ENCODE data around the gene TAF15.

The TAF15 gene

GRCh38 chr17:35764123-35764991, 44.9 kb upstream of the TAF15 start:
- peaks cover 5% of the 10 kb centered on the region for H3K4me1 ChIP-seq (ENCODE audit: low read depth, poor library complexity, severe bottlenecking)
- TF ChIP-seq, protein P1, sequence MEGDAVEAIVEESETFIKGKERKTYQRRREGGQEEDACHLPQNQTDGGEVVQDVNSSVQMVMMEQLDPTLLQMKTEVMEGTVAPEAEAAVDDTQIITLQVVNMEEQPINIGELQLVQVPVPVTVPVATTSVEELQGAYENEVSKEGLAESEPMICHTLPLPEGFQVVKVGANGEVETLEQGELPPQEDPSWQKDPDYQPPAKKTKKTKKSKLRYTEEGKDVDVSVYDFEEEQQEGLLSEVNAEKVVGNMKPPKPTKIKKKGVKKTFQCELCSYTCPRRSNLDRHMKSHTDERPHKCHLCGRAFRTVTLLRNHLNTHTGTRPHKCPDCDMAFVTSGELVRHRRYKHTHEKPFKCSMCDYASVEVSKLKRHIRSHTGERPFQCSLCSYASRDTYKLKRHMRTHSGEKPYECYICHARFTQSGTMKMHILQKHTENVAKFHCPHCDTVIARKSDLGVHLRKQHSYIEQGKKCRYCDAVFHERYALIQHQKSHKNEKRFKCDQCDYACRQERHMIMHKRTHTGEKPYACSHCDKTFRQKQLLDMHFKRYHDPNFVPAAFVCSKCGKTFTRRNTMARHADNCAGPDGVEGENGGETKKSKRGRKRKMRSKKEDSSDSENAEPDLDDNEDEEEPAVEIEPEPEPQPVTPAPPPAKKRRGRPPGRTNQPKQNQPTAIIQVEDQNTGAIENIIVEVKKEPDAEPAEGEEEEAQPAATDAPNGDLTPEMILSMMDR (conservative IDR thresholded peaks at IDR 0.05; ENCODE audit: low read depth, low read length), result peak; percentile 56
- H3K9ac ChIP-seq, result peak overlapping the region; percentile 32; the same call in 1 of the 2 replicates
- H3K36me3 ChIP-seq (ENCODE audit: insufficient read depth), result no peaks in the 10 kb centered on the region
- no peaks in the 10 kb centered on the region for H4K20me1 ChIP-seq (ENCODE audit: insufficient read depth)
- H3K4me2 ChIP-seq, result peak overlapping the region; percentile 50
- H3K27ac ChIP-seq, result no peak overlapping the region
- no peak overlapping the region for H3K4me3 ChIP-seq (IDR thresholded peaks at IDR 0.05; ENCODE audit: insufficient read depth, low read depth, low read length)
- peak overlapping the region; percentile 74 for H2AFZ ChIP-seq (ENCODE audit: low read depth)
- H3K79me2 ChIP-seq (ENCODE audit: insufficient read depth, low read depth), result no peaks in the 10 kb centered on the region
- no peaks in the 10 kb centered on the region for H3K27me3 ChIP-seq (ENCODE audit: insufficient read depth, low read depth)

DNA sequence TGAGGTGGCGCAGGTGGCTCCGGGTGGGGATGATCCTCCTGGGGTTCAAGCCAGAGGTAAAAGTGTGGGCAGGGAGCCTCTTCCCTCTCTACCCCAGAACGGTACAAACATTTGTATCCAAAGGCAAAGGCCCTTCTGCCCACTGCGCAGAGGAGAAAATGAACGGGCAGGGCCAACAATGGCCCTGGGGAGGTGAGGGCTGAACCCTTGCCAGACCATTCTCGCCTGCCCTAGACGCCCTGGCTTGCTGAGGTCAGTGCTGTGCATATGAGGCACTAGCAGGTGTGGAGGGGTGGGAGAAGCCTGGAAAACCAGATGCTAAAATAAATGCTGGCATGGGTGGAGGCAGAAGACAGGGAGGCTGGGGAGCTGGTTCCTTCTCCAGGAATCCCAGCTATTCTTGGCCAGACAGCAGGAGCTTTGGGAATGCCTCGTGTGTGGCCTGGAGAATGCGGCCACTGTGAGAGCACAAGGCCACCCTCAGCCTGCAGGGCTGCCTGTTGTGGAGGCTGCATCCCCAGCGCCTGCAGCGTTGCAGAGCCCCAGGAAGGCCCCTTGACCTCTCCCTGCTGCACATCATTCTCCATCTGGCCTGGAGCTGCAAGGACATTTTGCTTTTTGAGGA, 44.1 kb upstream of the TAF15 start:
- Histone ChIP-seq H3K27me3 (ENCODE audit: insufficient read depth, low read depth) (no peaks in the 10 kb centered on the region), H3K27ac (no peak overlapping the region), H3K36me3 (ENCODE audit: insufficient read depth) (no peaks in the 10 kb centered on the region), H3K9ac (no peak overlapping the region), H3K79me2 (ENCODE audit: insufficient read depth, low read depth) (no peaks in the 10 kb centered on the region), H3K4me3 (IDR thresholded peaks at IDR 0.05; ENCODE audit: insufficient read depth, low read depth, low read length) (no peak overlapping the region), H2AFZ (ENCODE audit: low read depth) (peak overlapping the region; percentile 74), H4K20me1 (ENCODE audit: insufficient read depth) (no peaks in the 10 kb centered on the region), H3K4me1 (ENCODE audit: low read depth, poor library complexity, severe bottlenecking) (peaks cover 5% of the 10 kb centered on the region), H3K4me2 (peak overlapping the region; percentile 50)
- TF ChIP-seq, protein P1 (conservative IDR thresholded peaks at IDR 0.05; ENCODE audit: low read depth, low read length), result no peak

GRCh38 chr17:35765756-35766488, 43.4 kb upstream of the TAF15 start:
- H3K36me3 ChIP-seq (ENCODE audit: insufficient read depth), result no peaks in the 10 kb centered on the region
- no peak overlapping the region for H3K9ac ChIP-seq
- H3K27me3 ChIP-seq (ENCODE audit: insufficient read depth, low read depth), result no peaks in the 10 kb centered on the region
- no peak overlapping the region for H2AFZ ChIP-seq (ENCODE audit: low read depth)
- peaks cover 5% of the 10 kb centered on the region for H3K4me1 ChIP-seq (ENCODE audit: low read depth, poor library complexity, severe bottlenecking)
- H3K79me2 ChIP-seq (ENCODE audit: insufficient read depth, low read depth), result no peaks in the 10 kb centered on the region
- no peak overlapping the region for H3K4me2 ChIP-seq
- no peak overlapping the region for H3K27ac ChIP-seq
- TF ChIP-seq, protein P1 (conservative IDR thresholded peaks at IDR 0.05; ENCODE audit: low read depth, low read length), result no peak
- H4K20me1 ChIP-seq (ENCODE audit: insufficient read depth), result no peaks in the 10 kb centered on the region
- H3K4me3 ChIP-seq (IDR thresholded peaks at IDR 0.05; ENCODE audit: insufficient read depth, low read depth, low read length), result no peak overlapping the region

- H3K79me2 ChIP-seq (ENCODE audit: insufficient read depth, low read depth), result no peaks in the 10 kb centered on the region
- no peak overlapping the region for H3K4me2 ChIP-seq
- no peak overlapping the region for H3K27ac ChIP-seq
- no peak overlapping the region for H3K4me3 ChIP-seq (IDR thresholded peaks at IDR 0.05; ENCODE audit: insufficient read depth, low read depth, low read length)
- H3K36me3 ChIP-seq (ENCODE audit: insufficient read depth), result no peaks in the 10 kb centered on the region
- TF ChIP-seq, protein P1 (conservative IDR thresholded peaks at IDR 0.05; ENCODE audit: low read depth, low read length), result no peak
- no peaks in the 10 kb centered on the region for H4K20me1 ChIP-seq (ENCODE audit: insufficient read depth)
- no peak overlapping the region for H3K9ac ChIP-seq
- H3K4me1 ChIP-seq (ENCODE audit: low read depth, poor library complexity, severe bottlenecking), result peaks cover 5% of the 10 kb centered on the region
- no peaks in the 10 kb centered on the region for H3K27me3 ChIP-seq (ENCODE audit: insufficient read depth, low read depth)
- H2AFZ ChIP-seq (ENCODE audit: low read depth), result no peak overlapping the region
These were observed 42.8 kb upstream of the TAF15 start for GRCh38 chr17:35766489-35766877.

Data from KMS-11 (cell line).